ENCODE measurements around the gene TMEM150B. TPM values are rescaled to one million over a fixed set of nuclear protein-coding genes. Genes with fewer than 3 reads are reported as not detected.

TMEM150B gene
- total and polyA plus RNA-seq, 4 donors, result 0.81 to 3.3 (median 2.0) TPM

- WGBS, result 7% methylated on average over 43 of the region's 44 CpGs
- no peak within 1 kb of the TSS for H3K27ac ChIP-seq (ENCODE audit: low read depth in 1 of 2, low read length in 2 of 2)
Measured at GRCh38 chr19:55283548-55284377, 41.4 kb downstream of the TMEM150B start, which contains the start of gene BRSK1. Gene BRSK1, plus strand, starts transcription at chr19:55283997. Its CDS starts 446 bp downstream, at chr19:55284443.

GRCh38 chr19:55279770-55280643, 45.1 kb downstream of the TMEM150B start, which contains the start of gene HSPBP1:
Gene HSPBP1, minus strand, starts transcription at chr19:55280110. Its CDS starts 502 bp downstream, at chr19:55279608.
- Histone ChIP-seq H3K36me3 (ENCODE audit: control insufficient read depth in 4 of 4, insufficient read depth in 3 of 4, low read depth in 1 of 4, low read length in 3 of 4) (peaks cover 0 to 15% (median 3%) of the 10 kb centered on the region in 4 donors), H3K9me3 (ENCODE audit: control insufficient read depth in 4 of 4, low read length in 3 of 4) (no peaks in the 10 kb centered on the region), H3K4me1 (ENCODE audit: control insufficient read depth in 4 of 4, insufficient read depth in 4 of 4, low read length in 3 of 4) (peaks cover 7 to 15% (median 10%) of the 10 kb centered on the region in 4 donors), H3K4me3 (ENCODE audit: low read depth in 1 of 3, low read length in 3 of 3) (peak within 1 kb of the TSS; percentile 93 to 99 (median 99)), H3K9ac (ENCODE audit: low read depth in 1 of 2, low read length in 2 of 2) (peak within 1 kb of the TSS in 1 of 2 donors; percentile 49), H3K27ac (ENCODE audit: low read depth in 1 of 2, low read length in 2 of 2) (peak within 1 kb of the TSS; percentile 79 to 85), H3K27me3 (ENCODE audit: control insufficient read depth in 4 of 4, insufficient read depth in 4 of 4, low read length in 3 of 4) (no peaks in the 10 kb centered on the region)
- DNase-seq (ENCODE audit: low spot score), result peak; percentile 92
- 6% methylated on average over 52 of the region's 52 CpGs for WGBS
- TF ChIP-seq NR2F2 (IDR thresholded peaks at IDR 0.05) (peak; percentile 9), GABPA (IDR thresholded peaks at IDR 0.05 in 1 of 2, conservative IDR thresholded peaks at IDR 0.05 in 1 of 2) (peak; percentile 94 to 98), FOXA1 (IDR thresholded peaks at IDR 0.05) (peak; percentile 28), SP1 (IDR thresholded peaks at IDR 0.05) (peak; percentile 66), EGR1 (IDR thresholded peaks at IDR 0.05; ENCODE audit: low read depth in 2 of 2) (no peak), HNF4A (conservative IDR thresholded peaks at IDR 0.05) (no peak), FOXA2 (IDR thresholded peaks at IDR 0.05) (no peak), TAF1 (conservative IDR thresholded peaks at IDR 0.05) (no peak), YY1 (IDR thresholded peaks at IDR 0.05) (peak; percentile 99), REST (IDR thresholded peaks at IDR 0.05) (peak; percentile 77), JUND (IDR thresholded peaks at IDR 0.05) (no peak), RXRA (IDR thresholded peaks at IDR 0.05) (peak; percentile 30 to 33), MAX (IDR thresholded peaks at IDR 0.05) (no peak), CTCF (IDR thresholded peaks at IDR 0.05; ENCODE audit: low read depth, low read length, missing input control) (no peak), HNF4G (IDR thresholded peaks at IDR 0.05) (no peak)
- TF ChIP-seq, protein P1, sequence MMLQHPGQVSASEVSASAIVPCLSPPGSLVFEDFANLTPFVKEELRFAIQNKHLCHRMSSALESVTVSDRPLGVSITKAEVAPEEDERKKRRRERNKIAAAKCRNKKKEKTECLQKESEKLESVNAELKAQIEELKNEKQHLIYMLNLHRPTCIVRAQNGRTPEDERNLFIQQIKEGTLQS (IDR thresholded peaks at IDR 0.05), result no peak

More at GRCh38 chr19:55283548-55284377, 41.4 kb downstream of the TMEM150B start, which contains the start of gene BRSK1:
- no peaks in the 10 kb centered on the region for H3K9me3 ChIP-seq (ENCODE audit: control insufficient read depth in 4 of 4, low read length in 3 of 4)
- H3K4me1 ChIP-seq (ENCODE audit: control insufficient read depth in 4 of 4, insufficient read depth in 4 of 4, low read length in 3 of 4), result peaks cover 7 to 15% (median 10%) of the 10 kb centered on the region in 4 donors
- H3K9ac ChIP-seq (ENCODE audit: low read depth in 1 of 2, low read length in 2 of 2), result no peak within 1 kb of the TSS
- no peak for TF ChIP-seq HNF4G (IDR thresholded peaks at IDR 0.05)
- no peak for TF ChIP-seq GABPA (IDR thresholded peaks at IDR 0.05 in 1 of 2, conservative IDR thresholded peaks at IDR 0.05 in 1 of 2)
- TF ChIP-seq RAD21 (IDR thresholded peaks at IDR 0.05), result no peak
- TF ChIP-seq HNF4A (conservative IDR thresholded peaks at IDR 0.05), result no peak
- no peak for TF ChIP-seq RXRA (IDR thresholded peaks at IDR 0.05)
- no peak for TF ChIP-seq SP1 (IDR thresholded peaks at IDR 0.05)
- no peak for TF ChIP-seq NR2F2 (IDR thresholded peaks at IDR 0.05)
- TF ChIP-seq, protein P2, sequence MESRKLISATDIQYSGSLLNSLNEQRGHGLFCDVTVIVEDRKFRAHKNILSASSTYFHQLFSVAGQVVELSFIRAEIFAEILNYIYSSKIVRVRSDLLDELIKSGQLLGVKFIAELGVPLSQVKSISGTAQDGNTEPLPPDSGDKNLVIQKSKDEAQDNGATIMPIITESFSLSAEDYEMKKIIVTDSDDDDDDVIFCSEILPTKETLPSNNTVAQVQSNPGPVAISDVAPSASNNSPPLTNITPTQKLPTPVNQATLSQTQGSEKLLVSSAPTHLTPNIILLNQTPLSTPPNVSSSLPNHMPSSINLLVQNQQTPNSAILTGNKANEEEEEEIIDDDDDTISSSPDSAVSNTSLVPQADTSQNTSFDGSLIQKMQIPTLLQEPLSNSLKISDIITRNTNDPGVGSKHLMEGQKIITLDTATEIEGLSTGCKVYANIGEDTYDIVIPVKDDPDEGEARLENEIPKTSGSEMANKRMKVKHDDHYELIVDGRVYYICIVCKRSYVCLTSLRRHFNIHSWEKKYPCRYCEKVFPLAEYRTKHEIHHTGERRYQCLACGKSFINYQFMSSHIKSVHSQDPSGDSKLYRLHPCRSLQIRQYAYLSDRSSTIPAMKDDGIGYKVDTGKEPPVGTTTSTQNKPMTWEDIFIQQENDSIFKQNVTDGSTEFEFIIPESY (IDR thresholded peaks at IDR 0.05), result no peak
- no peak within 1 kb of the TSS for H3K4me3 ChIP-seq (ENCODE audit: low read depth in 1 of 3, low read length in 3 of 3)
- H3K27me3 ChIP-seq (ENCODE audit: control insufficient read depth in 4 of 4, insufficient read depth in 4 of 4, low read length in 3 of 4), result no peaks in the 10 kb centered on the region
- DNase-seq (ENCODE audit: low spot score), result no peak
- H3K36me3 ChIP-seq (ENCODE audit: control insufficient read depth in 4 of 4, insufficient read depth in 3 of 4, low read depth in 1 of 4, low read length in 3 of 4), result no peaks in the 10 kb centered on the region
